ENCODE data around the gene ATP4A. TPM values are rescaled to one million over a fixed set of nuclear protein-coding genes. Genes with fewer than 3 reads are reported as not detected.

ATP4A gene
- total RNA-seq, 3 donors from 2014 or later (not counting 1 experiment from before 2014, with no cell fraction given): not detected

DNA sequence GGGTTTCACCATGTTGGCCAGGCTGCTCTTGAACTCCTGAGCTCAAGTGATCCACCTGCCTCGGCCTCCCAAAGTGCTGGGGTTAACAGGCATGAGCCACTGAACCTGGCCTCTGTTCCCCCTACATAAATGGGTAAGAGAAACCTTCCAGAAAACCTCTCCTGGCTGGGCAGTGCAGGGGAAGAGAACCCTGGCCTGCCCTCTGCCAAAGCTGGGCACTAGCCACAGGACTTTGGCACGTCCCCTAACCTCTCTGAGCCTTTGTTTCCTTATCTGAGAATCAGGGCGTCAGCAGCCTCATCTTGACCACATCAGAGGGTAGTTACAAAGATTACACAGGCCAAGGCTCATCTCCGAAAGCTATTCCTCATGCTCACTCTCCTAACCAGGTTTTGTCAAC, 37.6 kb downstream of the ATP4A start:
- DNase-seq (no peak), ATAC-seq (no peak)
- intact Hi-C loops (cut with micrococcal nuclease): no loop called here
- Histone ChIP-seq H3K27ac (ENCODE audit: low read length) (no peak overlapping the region), H3K4me1 (ENCODE audit: control insufficient read depth, insufficient read depth, low read length) (no peaks in the 10 kb centered on the region), H3K27me3 (ENCODE audit: control insufficient read depth, insufficient read depth, low read length) (no peaks in the 10 kb centered on the region), H3K36me3 (ENCODE audit: control insufficient read depth, insufficient read depth, low read length) (no peaks in the 10 kb centered on the region), H3K4me3 (ENCODE audit: low read length) (no peak overlapping the region), H3K9me3 (ENCODE audit: control insufficient read depth, insufficient read depth, low read length) (no peaks in the 10 kb centered on the region)
- H3K4me1 Mint-ChIP-seq: no peaks in the 10 kb centered on the region
- 73% methylated on average over 4 of the region's 4 CpGs for WGBS (ENCODE audit: insufficient coverage)
- H3K27ac Mint-ChIP-seq: no peak overlapping the region
- H3K36me3 Mint-ChIP-seq: no peaks in the 10 kb centered on the region
- no peaks in the 10 kb centered on the region for H3K9me3 Mint-ChIP-seq
- TF ChIP-seq, protein P1, sequence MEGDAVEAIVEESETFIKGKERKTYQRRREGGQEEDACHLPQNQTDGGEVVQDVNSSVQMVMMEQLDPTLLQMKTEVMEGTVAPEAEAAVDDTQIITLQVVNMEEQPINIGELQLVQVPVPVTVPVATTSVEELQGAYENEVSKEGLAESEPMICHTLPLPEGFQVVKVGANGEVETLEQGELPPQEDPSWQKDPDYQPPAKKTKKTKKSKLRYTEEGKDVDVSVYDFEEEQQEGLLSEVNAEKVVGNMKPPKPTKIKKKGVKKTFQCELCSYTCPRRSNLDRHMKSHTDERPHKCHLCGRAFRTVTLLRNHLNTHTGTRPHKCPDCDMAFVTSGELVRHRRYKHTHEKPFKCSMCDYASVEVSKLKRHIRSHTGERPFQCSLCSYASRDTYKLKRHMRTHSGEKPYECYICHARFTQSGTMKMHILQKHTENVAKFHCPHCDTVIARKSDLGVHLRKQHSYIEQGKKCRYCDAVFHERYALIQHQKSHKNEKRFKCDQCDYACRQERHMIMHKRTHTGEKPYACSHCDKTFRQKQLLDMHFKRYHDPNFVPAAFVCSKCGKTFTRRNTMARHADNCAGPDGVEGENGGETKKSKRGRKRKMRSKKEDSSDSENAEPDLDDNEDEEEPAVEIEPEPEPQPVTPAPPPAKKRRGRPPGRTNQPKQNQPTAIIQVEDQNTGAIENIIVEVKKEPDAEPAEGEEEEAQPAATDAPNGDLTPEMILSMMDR (IDR thresholded peaks at IDR 0.05): no peak
- H3K27me3 Mint-ChIP-seq (ENCODE audit: low read depth in 2 of 2): peaks cover 9 to 24% of the 10 kb centered on the region in 2 donors
- H3K4me3 Mint-ChIP-seq: no peak overlapping the region

DNA sequence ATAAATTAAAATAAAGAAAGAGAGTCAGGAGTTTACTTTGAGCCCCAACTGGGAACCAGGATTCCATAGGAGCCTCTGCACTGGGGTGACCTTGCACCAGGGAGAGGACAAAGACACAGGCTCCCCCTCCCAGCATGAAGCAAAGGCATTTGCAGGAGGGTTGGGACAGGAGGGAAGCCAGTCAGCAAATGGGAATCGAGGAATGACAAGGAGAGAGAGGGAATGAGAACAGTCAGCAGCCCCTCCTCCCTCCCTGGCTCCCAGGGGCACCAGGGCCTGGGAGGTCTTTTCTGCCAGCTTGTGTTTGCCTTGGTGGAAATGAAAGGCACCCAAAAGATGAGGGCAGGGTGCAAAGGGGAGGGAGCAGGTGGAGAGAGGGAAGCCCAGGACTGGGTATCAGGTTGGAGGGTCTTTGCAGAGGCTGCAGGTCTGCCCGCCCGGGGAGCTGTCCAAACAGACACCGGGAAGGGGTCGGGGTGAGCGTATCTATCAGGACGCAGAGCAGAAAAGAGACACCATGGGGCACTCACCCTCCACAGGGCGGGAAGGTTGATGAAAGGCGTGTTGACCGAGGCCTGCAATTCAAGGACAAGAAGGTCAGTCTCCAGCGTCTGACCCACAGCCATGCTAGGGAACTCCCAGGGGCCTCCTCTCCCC, 39.1 kb downstream of the ATP4A start:
- Histone ChIP-seq H3K27me3 (ENCODE audit: control insufficient read depth, insufficient read depth, low read length) (no peaks in the 10 kb centered on the region), H3K9me3 (ENCODE audit: control insufficient read depth, insufficient read depth, low read length) (no peaks in the 10 kb centered on the region), H3K4me3 (ENCODE audit: low read length) (no peak overlapping the region), H3K4me1 (ENCODE audit: control insufficient read depth, insufficient read depth, low read length) (no peaks in the 10 kb centered on the region), H3K27ac (ENCODE audit: low read length) (no peak overlapping the region), H3K36me3 (ENCODE audit: control insufficient read depth, insufficient read depth, low read length) (no peaks in the 10 kb centered on the region)
- H3K9me3 Mint-ChIP-seq: no peaks in the 10 kb centered on the region
- WGBS (ENCODE audit: insufficient coverage): 80% methylated on average over 11 of the region's 11 CpGs
- ATAC-seq (no peak), DNase-seq (no peak)
- intact Hi-C loops (cut with micrococcal nuclease): no loop called here
- no peak overlapping the region for H3K4me3 Mint-ChIP-seq
- no peaks in the 10 kb centered on the region for H3K4me1 Mint-ChIP-seq
- H3K27ac Mint-ChIP-seq: no peak overlapping the region
- no peaks in the 10 kb centered on the region for H3K36me3 Mint-ChIP-seq
- peaks cover 14 to 21% of the 10 kb centered on the region in 2 donors for H3K27me3 Mint-ChIP-seq (ENCODE audit: low read depth in 2 of 2)
- TF ChIP-seq, protein P1 (IDR thresholded peaks at IDR 0.05): no peak

DNA sequence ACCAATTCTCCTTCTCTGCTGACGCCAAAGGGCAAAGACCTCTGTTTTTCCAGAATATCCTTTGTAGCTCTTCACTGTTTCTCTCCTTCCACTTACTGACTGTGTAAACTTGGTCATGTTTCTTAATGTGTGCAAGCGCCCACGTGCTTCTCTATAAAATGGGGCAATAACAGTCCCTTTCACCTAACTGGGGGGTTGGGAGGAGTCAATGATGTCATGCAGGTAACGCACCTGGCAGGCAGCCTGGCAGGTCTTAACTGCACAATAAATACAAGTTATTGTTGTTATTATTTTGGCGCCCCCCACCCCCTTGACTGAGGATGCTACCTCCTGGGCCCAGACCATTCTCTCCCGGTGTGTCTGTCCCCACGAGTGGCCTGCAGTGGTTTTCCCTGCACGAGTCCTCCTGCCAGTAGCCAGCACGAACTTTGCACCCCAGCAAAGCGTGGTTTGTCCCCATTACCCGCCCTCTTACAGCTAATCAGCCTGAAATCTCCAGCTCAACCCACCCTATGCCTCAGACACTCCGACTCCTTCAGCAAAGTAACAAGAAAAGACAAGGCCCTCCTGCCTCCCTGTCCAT, 40.6 kb downstream of the ATP4A start:
- Mint-ChIP-seq H3K27me3 (ENCODE audit: low read depth in 2 of 2) (peaks cover 8 to 10% of the 10 kb centered on the region in 2 donors), H3K4me1 (no peaks in the 10 kb centered on the region), H3K36me3 (no peaks in the 10 kb centered on the region), H3K9me3 (no peaks in the 10 kb centered on the region), H3K4me3 (no peak overlapping the region), H3K27ac (no peak overlapping the region)
- Histone ChIP-seq H3K36me3 (ENCODE audit: control insufficient read depth, insufficient read depth, low read length) (no peaks in the 10 kb centered on the region), H3K27ac (ENCODE audit: low read length) (no peak overlapping the region), H3K4me1 (ENCODE audit: control insufficient read depth, insufficient read depth, low read length) (no peaks in the 10 kb centered on the region), H3K4me3 (ENCODE audit: low read length) (no peak overlapping the region), H3K9me3 (ENCODE audit: control insufficient read depth, insufficient read depth, low read length) (no peaks in the 10 kb centered on the region), H3K27me3 (ENCODE audit: control insufficient read depth, insufficient read depth, low read length) (no peaks in the 10 kb centered on the region)
- no peak for ATAC-seq
- intact Hi-C loops (cut with micrococcal nuclease): no loop called here
- TF ChIP-seq, protein P1 (IDR thresholded peaks at IDR 0.05): no peak
- DNase-seq: no peak
- 88% methylated on average over 11 of the region's 12 CpGs for WGBS (ENCODE audit: insufficient coverage)
